Left lobe of liver (tissue), 2 donors: ENCODE data around the gene PKP2. TPM values are rescaled to one million over a fixed set of nuclear protein-coding genes. Genes with fewer than 3 reads are reported as not detected.
A peak's percentile ranks its signal among the peaks of the same experiment; 100 is the strongest.

ENCODE experiments used
- ATAC-seq: fragments of 200-7000 bp; cut with Tn5 transposase; one replicate; pipeline ENCODE4 v1.9.1; 2020; ENCODE audit warnings: mild to moderate bottlenecking, moderate library complexity
- DNase-seq: peaks from one replicate; pipeline ENCODE4 v3.0.0-alpha.2; 2020; ENCODE audit warnings: low spot score
- total RNA-seq: library from RNA; stranded (reverse); gene quantifications from one replicate; pipeline ENCODE4 v1.2.1, GENCODE V29; 2021
- donor health status: DM: no; HTN: no; CAD: no; lungs with moderate emphysema.
- donor health status: DM: no; HTN: yes; CAD: no.

Gene PKP2
- total RNA-seq, 1 donor from 2014 or later = 21.4 TPM

GRCh38 chr12:32756476-32757066, 140.0 kb downstream of the PKP2 start:
- ATAC-seq = no peak
- DNase-seq = no peak

GRCh38 chr12:32755654-32756475, 140.7 kb downstream of the PKP2 start, which contains the start of gene YARS2:
Gene YARS2 (minus strand): TSS chr12:32755897. CDS start chr12:32755874, 23 bp downstream.
- ATAC-seq (peak; percentile 96), DNase-seq (peak; percentile 94)

DNA sequence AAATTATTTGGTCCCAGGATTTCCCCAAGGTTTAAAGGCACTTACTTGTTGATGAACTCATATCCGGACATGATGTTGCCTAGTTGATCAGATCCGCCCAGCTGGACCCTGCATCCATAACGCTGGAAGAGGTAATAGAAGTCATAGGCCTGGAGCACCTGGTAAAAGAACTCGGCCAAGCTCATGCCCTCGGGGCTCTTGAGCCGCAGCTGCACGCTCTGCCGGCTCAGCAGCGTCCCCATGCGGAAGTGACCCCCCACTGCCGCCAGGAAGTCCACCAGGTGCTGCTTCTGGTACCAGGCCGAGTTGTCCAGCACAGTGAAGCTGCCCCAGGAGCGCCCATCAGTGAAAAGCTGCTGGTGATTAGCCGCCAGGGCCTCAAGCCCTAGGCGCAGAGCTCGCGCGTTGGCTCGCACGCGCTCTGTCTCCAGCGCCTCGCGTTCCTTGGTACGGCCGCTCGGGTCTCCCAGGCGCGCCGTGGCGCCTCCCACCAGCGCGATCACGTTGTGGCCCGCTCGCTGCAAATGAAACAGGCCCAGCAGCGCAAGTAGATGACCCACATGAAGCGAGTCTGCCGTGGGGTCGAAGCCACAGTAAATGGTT, 141.4 kb downstream of the PKP2 start:
- DNase-seq = peak; percentile 69
- ATAC-seq = peak; percentile 74

DNA sequence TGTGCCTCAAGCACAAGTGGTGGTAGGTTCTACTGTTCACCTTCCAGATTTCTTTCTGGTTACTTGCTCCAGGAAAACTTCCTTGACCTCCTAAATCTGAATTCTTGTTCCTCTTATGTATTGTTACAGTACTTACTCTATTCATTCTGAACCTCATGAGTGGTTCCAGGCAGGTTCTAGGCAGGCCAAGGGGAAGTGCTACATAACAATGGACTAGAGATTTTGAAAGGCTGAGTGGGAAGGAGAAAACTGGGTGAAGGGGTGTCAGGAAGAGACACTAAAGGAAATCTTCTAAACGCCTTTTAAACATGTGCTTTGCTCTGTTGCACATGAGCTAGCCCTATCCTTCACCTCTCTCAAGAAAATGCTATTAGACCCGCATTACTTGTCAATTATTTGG, 142.5 kb downstream of the PKP2 start:
- DNase-seq (no peak), ATAC-seq (no peak)

DNA sequence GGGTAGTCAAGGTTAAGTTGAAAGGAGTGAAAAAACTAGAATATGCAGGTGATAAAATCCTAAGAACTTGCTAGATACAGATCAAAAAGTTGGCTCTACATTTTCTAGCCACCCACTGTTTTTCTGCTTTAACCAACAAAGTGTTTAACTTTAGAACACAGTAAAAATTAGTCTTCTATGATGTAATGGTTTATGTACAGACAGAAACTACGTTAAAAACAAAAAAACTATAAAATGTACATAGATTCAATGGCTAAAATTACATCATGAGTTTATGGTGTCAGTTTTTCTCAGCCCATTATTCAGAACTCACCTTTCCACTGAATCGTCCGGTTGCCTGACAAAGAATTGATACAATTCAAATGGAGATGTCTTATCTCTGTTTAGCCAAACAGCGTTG, 143.0 kb downstream of the PKP2 start:
- no peak for ATAC-seq
- DNase-seq = no peak

DNA sequence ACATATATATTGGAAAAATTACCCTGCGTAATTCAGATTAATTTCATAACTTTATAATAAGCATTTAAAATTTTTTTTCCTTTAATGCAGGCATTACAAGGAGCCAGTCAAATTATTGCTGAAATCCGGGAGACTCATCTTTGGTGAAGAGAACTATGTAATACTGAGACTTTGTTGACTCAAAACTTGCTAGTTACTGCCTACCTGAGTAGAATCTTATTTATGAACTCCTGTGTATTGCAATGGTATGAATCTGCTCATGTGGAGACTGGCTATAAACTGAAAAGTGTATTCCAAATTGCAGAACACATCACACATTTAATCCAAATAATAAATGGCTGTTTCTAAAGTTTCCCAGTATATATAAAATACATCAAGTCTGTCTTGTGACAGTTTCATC, 153.3 kb downstream of the PKP2 start:
- no peak for ATAC-seq
- no peak for DNase-seq

- no peak for ATAC-seq
- no peak for DNase-seq
Observed at GRCh38 chr12:32742133-32742532, 154.4 kb downstream of the PKP2 start.

Other genes with a start within 250 kb of the PKP2 start
- 14.5 TPM for gene DNM1L, start 217.5 kb downstream of the PKP2 start, total RNA-seq
- 7.2 TPM for gene YARS2, start 140.9 kb downstream of the PKP2 start, total RNA-seq